ENCODE data around the gene SAP30L. TPM values are rescaled to one million over a fixed set of nuclear protein-coding genes. Genes with fewer than 3 reads are reported as not detected.

Gene SAP30L
- total and polyA plus RNA-seq, 2 experiments from 2014 or later: 21.4 to 29.3 TPM

GRCh38 chr5:154422298-154422697 lies 23.5 kb upstream of the SAP30L start (continued):
- no peak for TF ChIP-seq ZNF331 (CRISPR knock-in tag; IDR thresholded peaks at IDR 0.05; ENCODE audit: low read depth)
- TF ChIP-seq NANOG (IDR thresholded peaks at IDR 0.05; ENCODE audit: borderline replicate concordance): no peak
- no peak for TF ChIP-seq CREB1 (CRISPR knock-in tag; IDR thresholded peaks at IDR 0.05; ENCODE audit: low read depth)
- TF ChIP-seq CTCF (conservative IDR thresholded peaks at IDR 0.05; ENCODE audit: low read depth in 2 of 2): no peak
- no peak for TF ChIP-seq STAT1 (IDR thresholded peaks at IDR 0.05; ENCODE audit: unreplicated experiment)
- no peak for TF ChIP-seq EZH2 (IDR thresholded peaks at IDR 0.05; ENCODE audit: low read depth, unreplicated experiment)

- no peaks in the 10 kb centered on the region for H3K79me2 ChIP-seq (replicated peaks; ENCODE audit: insufficient read depth)
- ATAC-seq: no peak
- Mint-ChIP-seq H3K9me3 (peaks cover 5% of the 10 kb centered on the region; the same call in 2 of the 3 replicates), H3K27ac (no peak overlapping the region), H3K36me3 (ENCODE audit: low read depth) (0 out of 3 replicates have a peak, but pooled peaks cover 3% of the 10 kb centered on the region), H3K27me3 (ENCODE audit: insufficient read depth, low read depth, poor library complexity) (peaks cover 2% of the 10 kb centered on the region), H3K4me3 (no peak overlapping the region), H3K4me1 (no peaks in the 10 kb centered on the region)
- H3K27ac ChIP-seq (ENCODE audit: low read depth): no peak overlapping the region
- no peaks in the 10 kb centered on the region; the same call in 1 of the 2 replicates for H4K20me1 ChIP-seq (replicated peaks; ENCODE audit: insufficient read depth)
- H3F3A ChIP-seq (replicated peaks; ENCODE audit: low read depth): no peaks in the 10 kb centered on the region
- no peaks in the 10 kb centered on the region for H3K27me3 ChIP-seq (ENCODE audit: insufficient read depth)
- TF ChIP-seq CREB1 (CRISPR knock-in tag; IDR thresholded peaks at IDR 0.05; ENCODE audit: low read depth): no peak
- no peaks in the 10 kb centered on the region for H3K36me3 ChIP-seq (ENCODE audit: insufficient read depth)
- DNase-seq (ENCODE audit: low spot score): no peak
- no peak overlapping the region for H3K4me2 ChIP-seq
- no peak overlapping the region for H2AFZ ChIP-seq
- H3K9me2 ChIP-seq (ENCODE audit: insufficient read depth): no peaks in the 10 kb centered on the region
- H3K4me3 ChIP-seq: no peak overlapping the region
- H3K4me1 ChIP-seq (ENCODE audit: insufficient read depth): no peaks in the 10 kb centered on the region
Observed at GRCh38 chr5:154428208-154428607, 17.6 kb upstream of the SAP30L start.

DNA sequence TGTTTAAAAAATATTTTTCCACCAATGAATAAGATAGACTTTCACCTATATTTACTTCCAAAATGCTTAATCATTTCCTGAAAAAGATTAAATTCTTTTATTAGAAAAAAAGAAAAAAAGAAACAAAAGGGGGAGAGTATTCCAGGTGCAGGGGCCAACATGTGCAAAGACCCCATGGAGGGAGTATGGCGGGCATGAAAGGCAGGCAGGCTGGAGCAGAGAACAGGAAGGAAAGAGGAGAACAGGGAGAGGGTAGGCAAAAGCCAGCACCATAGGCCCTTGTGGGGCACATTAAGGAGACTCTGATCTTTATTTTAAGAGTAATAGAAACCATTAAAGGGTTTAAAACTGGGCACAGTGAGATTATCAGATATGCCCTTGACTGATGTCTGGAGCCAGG lies 16.5 kb upstream of the SAP30L start:
- Mint-ChIP-seq H3K27ac (no peak overlapping the region), H3K36me3 (ENCODE audit: low read depth) (peaks cover 1% of the 10 kb centered on the region; the same call in 2 of the 3 replicates), H3K4me3 (no peak overlapping the region), H3K9me3 (peaks cover 2% of the 10 kb centered on the region; the same call in 1 of the 3 replicates), H3K4me1 (no peaks in the 10 kb centered on the region), H3K27me3 (ENCODE audit: insufficient read depth, low read depth, poor library complexity) (peaks cover 2% of the 10 kb centered on the region)
- Histone ChIP-seq H3K27me3 (ENCODE audit: insufficient read depth) (no peaks in the 10 kb centered on the region), H2AFZ (no peak overlapping the region), H3F3A (replicated peaks; ENCODE audit: low read depth) (no peaks in the 10 kb centered on the region), H3K9me2 (ENCODE audit: insufficient read depth) (no peaks in the 10 kb centered on the region), H3K79me2 (replicated peaks; ENCODE audit: insufficient read depth) (no peaks in the 10 kb centered on the region), H3K27ac (ENCODE audit: low read depth) (no peak overlapping the region), H4K20me1 (replicated peaks; ENCODE audit: insufficient read depth) (no peaks in the 10 kb centered on the region; the same call in 1 of the 2 replicates), H3K4me2 (no peak overlapping the region), H3K4me1 (ENCODE audit: insufficient read depth) (no peaks in the 10 kb centered on the region), H3K36me3 (ENCODE audit: insufficient read depth) (no peaks in the 10 kb centered on the region), H3K4me3 (no peak overlapping the region)
- ATAC-seq (no peak), DNase-seq (ENCODE audit: low spot score) (no peak)
- no peak for TF ChIP-seq ZNF331 (CRISPR knock-in tag; IDR thresholded peaks at IDR 0.05; ENCODE audit: low read depth)

DNA sequence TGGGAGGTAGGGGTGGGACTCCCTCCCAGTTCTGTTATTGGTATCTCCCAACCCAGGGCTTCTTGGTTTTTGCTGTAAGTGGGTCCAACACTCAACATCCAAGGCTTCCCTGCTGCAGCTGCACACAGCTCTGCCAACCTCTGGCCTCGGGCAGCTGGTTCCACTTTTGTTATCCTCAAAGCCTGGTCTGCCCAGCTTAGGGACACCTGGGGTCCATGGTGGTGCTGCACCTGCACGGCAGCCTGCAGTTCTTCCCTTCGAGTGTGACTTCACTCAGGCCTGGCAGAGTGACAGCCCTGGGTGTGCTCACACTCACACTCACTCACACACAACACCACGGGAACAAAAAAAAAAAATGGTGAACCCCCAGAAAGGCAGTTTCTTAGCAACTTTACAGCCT lies 15.3 kb upstream of the SAP30L start:
- no peaks in the 10 kb centered on the region for H3K27me3 ChIP-seq (ENCODE audit: insufficient read depth)
- Mint-ChIP-seq H3K27me3 (ENCODE audit: insufficient read depth, low read depth, poor library complexity) (peaks cover under 1% of the 10 kb centered on the region), H3K27ac (no peak overlapping the region), H3K9me3 (peaks cover 2% of the 10 kb centered on the region; the same call in 1 of the 3 replicates), H3K36me3 (ENCODE audit: low read depth) (peaks cover 9% of the 10 kb centered on the region; the same call in 2 of the 3 replicates), H3K4me1 (no peaks in the 10 kb centered on the region), H3K4me3 (no peak overlapping the region)
- no peaks in the 10 kb centered on the region for H3K79me2 ChIP-seq (replicated peaks; ENCODE audit: insufficient read depth)
- H3K27ac ChIP-seq (ENCODE audit: low read depth): no peak overlapping the region
- H4K20me1 ChIP-seq (replicated peaks; ENCODE audit: insufficient read depth): no peaks in the 10 kb centered on the region; the same call in 1 of the 2 replicates
- ATAC-seq (no peak), DNase-seq (ENCODE audit: low spot score) (no peak)
- H3K4me2 ChIP-seq: no peak overlapping the region
- H3K9me2 ChIP-seq (ENCODE audit: insufficient read depth): no peaks in the 10 kb centered on the region
- TF ChIP-seq, protein P1, sequence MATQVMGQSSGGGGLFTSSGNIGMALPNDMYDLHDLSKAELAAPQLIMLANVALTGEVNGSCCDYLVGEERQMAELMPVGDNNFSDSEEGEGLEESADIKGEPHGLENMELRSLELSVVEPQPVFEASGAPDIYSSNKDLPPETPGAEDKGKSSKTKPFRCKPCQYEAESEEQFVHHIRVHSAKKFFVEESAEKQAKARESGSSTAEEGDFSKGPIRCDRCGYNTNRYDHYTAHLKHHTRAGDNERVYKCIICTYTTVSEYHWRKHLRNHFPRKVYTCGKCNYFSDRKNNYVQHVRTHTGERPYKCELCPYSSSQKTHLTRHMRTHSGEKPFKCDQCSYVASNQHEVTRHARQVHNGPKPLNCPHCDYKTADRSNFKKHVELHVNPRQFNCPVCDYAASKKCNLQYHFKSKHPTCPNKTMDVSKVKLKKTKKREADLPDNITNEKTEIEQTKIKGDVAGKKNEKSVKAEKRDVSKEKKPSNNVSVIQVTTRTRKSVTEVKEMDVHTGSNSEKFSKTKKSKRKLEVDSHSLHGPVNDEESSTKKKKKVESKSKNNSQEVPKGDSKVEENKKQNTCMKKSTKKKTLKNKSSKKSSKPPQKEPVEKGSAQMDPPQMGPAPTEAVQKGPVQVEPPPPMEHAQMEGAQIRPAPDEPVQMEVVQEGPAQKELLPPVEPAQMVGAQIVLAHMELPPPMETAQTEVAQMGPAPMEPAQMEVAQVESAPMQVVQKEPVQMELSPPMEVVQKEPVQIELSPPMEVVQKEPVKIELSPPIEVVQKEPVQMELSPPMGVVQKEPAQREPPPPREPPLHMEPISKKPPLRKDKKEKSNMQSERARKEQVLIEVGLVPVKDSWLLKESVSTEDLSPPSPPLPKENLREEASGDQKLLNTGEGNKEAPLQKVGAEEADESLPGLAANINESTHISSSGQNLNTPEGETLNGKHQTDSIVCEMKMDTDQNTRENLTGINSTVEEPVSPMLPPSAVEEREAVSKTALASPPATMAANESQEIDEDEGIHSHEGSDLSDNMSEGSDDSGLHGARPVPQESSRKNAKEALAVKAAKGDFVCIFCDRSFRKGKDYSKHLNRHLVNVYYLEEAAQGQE (IDR thresholded peaks at IDR 0.05; ENCODE audit: unreplicated experiment): no peak
- TF ChIP-seq EZH2phosphoT487 (IDR thresholded peaks at IDR 0.05; ENCODE audit: unreplicated experiment) (no peak), CREB1 (CRISPR knock-in tag; IDR thresholded peaks at IDR 0.05; ENCODE audit: low read depth) (no peak), NANOG (IDR thresholded peaks at IDR 0.05; ENCODE audit: borderline replicate concordance) (no peak), ZNF331 (CRISPR knock-in tag; IDR thresholded peaks at IDR 0.05; ENCODE audit: low read depth) (no peak), POLR2AphosphoS5 (IDR thresholded peaks at IDR 0.05; ENCODE audit: low read depth) (no peak), ZNF114 (CRISPR knock-in tag; IDR thresholded peaks at IDR 0.05) (no peak)
- H3K36me3 ChIP-seq (ENCODE audit: insufficient read depth): no peaks in the 10 kb centered on the region
- no peak overlapping the region for H3K4me3 ChIP-seq
- H3F3A ChIP-seq (replicated peaks; ENCODE audit: low read depth): no peaks in the 10 kb centered on the region
- no peaks in the 10 kb centered on the region for H3K4me1 ChIP-seq (ENCODE audit: insufficient read depth)
- no peak overlapping the region for H2AFZ ChIP-seq
